Transverse colon (tissue), 4 donors: ENCODE data around the gene DEK. TPM values are rescaled to one million over a fixed set of nuclear protein-coding genes. Genes with fewer than 3 reads are reported as not detected.
A peak's percentile ranks its signal among the peaks of the same experiment; 100 is the strongest.

ENCODE experiments used
- DNase-seq: peaks from one replicate; pipeline ENCODE4 v3.0.0-alpha.2; 2019
- H3K27ac ChIP-seq, 4 donors: fragments of 200-600 bp; sonication (generic); 2 replicates each; pipeline ENCODE4 v1.5.1; 2016 to 2018; ENCODE audit warnings: inconsistent platforms in 4 of 4
- H3K27me3 ChIP-seq: fragments of 200-600 bp; sonication (generic); 2 replicates; pipeline ENCODE4 v1.5.1; 2017; ENCODE audit warnings: inconsistent platforms
- H3K36me3 ChIP-seq, 4 donors: fragments of 200-600 bp; sonication (generic); 2 replicates each; pipeline ENCODE4 v1.5.1; 2017 to 2019; ENCODE audit warnings: inconsistent platforms in 4 of 4
- H3K4me1 ChIP-seq, 4 donors: fragments of 200-600 bp; sonication (generic); 2 replicates each; pipeline ENCODE4 v1.5.1; 2017 to 2020; ENCODE audit warnings: inconsistent platforms in 4 of 4
- H3K4me3 ChIP-seq, 4 donors: fragments of 200-600 bp; sonication (generic); 1 replicate in 1 of 4; 2 replicates in 3 of 4; pipeline versions ENCODE4 v1.5.1 to v1.6.1; 2017 to 2019; ENCODE audit warnings: inconsistent platforms in 4 of 4
- H3K9me3 ChIP-seq, 2 donors: fragments of 200-600 bp; sonication (generic); 2 replicates each; pipeline ENCODE4 v1.5.1; 2017 to 2019; ENCODE audit warnings: inconsistent platforms in 2 of 2
- CTCF ChIP-seq, 5 experiments: fragments of 200-600 bp in 3 of 5; fragments of 450-650 bp in 2 of 5; sonication (generic) in 3 of 5; IDR thresholded peaks; 1 replicate in 2 of 5; 2 replicates in 3 of 5; pipeline ENCODE4 v1.5.1; 2016 to 2017; ENCODE audit warnings: antibody characterized with exemption in 5 of 5, inconsistent platforms in 3 of 5, mild to moderate bottlenecking in 2 of 5, moderate library complexity in 1 of 5
- EP300 ChIP-seq: sonication (generic); formaldehyde crosslinking; IDR thresholded peaks from one replicate; pipeline ENCODE4 v1.6.1; 2017; ENCODE audit warnings: antibody characterized with exemption, low read depth
- POLR2A ChIP-seq: fragments of 450-650 bp; IDR thresholded peaks from one replicate; pipeline ENCODE4 v1.6.1; 2016; ENCODE audit warnings: antibody characterized with exemption, mild to moderate bottlenecking, moderate library complexity
- POLR2AphosphoS5 ChIP-seq, 3 donors: sonication (generic); formaldehyde crosslinking; IDR thresholded peaks; one replicate each; pipeline ENCODE4 v1.6.1; 2016; ENCODE audit warnings: antibody characterized with exemption in 3 of 3
- WGBS, 2 donors: methylation state at CpG; one replicate each; pipeline ENCODE4 v1.1.5; 2018; ENCODE audit warnings: low coverage in 1 of 2; 5-methylcytosine and 5-hydroxymethylcytosine counted together
- in situ Hi-C, 4 donors: fragments of 200-750 bp; cut with MboI; loops; one replicate each; pipeline versions ENCODE4 v1.15.0 to v1.15.1; 2017; ENCODE audit warnings: low sequenced_read_pairs in 3 of 4, low pct_ligation_motif_present in 1 of 4, low pct_unique_long_range_greater_than_20kb in 1 of 4
- intact Hi-C: fragments of 100-400 bp; cut with DNase I; formaldehyde crosslinking; loops from one replicate; pipeline ENCODE4 v1.15.1; 2023; ENCODE audit warnings: low total_unique reads
- total RNA-seq, 4 donors: library from RNA; depleted of rRNA; stranded (reverse); fragments of >200 nt; gene quantifications; one replicate each; pipeline ENCODE4 v1.1.0, GENCODE V29; 2016

Gene DEK
- total RNA-seq, 4 donors from 2014 or later = 96.9 to 175 (median 111) TPM

- 74 to 77% methylated on average over 1 to 6 of the region's 6 CpGs for WGBS, 2 donors
- H3K4me1 ChIP-seq = peaks cover 1 to 6% (median 5%) of the 10 kb centered on the region in 4 donors
- no peak overlapping the region for H3K27ac ChIP-seq
- no peaks in the 10 kb centered on the region for H3K9me3 ChIP-seq
- DNase-seq = no peak
- peaks cover 0 to 47% (median 19%) of the 10 kb centered on the region in 4 donors for H3K36me3 ChIP-seq
- in situ Hi-C loops = no loop called here
- TF ChIP-seq POLR2AphosphoS5 (IDR thresholded peaks at IDR 0.05) = no peak
- TF ChIP-seq EP300 = no peak
- TF ChIP-seq CTCF (IDR thresholded peaks at IDR 0.05) = no peak
- no peak for TF ChIP-seq POLR2A
- intact Hi-C loops = no loop called here
- H3K4me3 ChIP-seq = no peak overlapping the region
- no peaks in the 10 kb centered on the region for H3K27me3 ChIP-seq
Measured at GRCh38 chr6:18254793-18255192, 9.5 kb downstream of the DEK start.

DNA sequence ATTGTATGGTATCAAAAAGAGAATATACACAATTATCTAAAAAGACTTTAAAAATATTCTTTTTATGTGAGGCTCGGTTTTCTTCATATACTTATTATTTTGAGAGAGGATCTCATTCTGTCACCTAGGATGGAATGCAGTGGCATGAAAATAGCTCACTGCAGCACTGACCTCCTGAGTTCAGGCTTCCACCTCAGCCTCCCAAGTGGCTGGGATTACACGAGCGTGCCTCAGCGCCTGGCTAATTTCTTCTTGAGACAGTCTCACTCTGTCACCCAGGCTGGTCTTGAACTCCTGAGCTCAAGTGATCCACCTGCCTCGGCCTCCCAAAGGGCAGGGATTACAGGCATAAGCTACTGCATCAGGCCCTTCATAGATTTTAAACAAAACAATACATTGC lies 10.7 kb downstream of the DEK start:
- intact Hi-C loops = no loop called here
- in situ Hi-C loops = no loop called here
- peaks cover 0 to 51% (median 23%) of the 10 kb centered on the region in 4 donors for H3K36me3 ChIP-seq

GRCh38 chr6:18249271-18249670 lies 15.1 kb downstream of the DEK start:
- Histone ChIP-seq H3K4me1 (peaks cover 0 to 22% (median 9%) of the 10 kb centered on the region in 4 donors), H3K4me3 (no peak overlapping the region), H3K27ac (no peak overlapping the region), H3K9me3 (no peaks in the 10 kb centered on the region), H3K27me3 (no peaks in the 10 kb centered on the region), H3K36me3 (peaks cover 0 to 22% (median 9%) of the 10 kb centered on the region in 4 donors)
- intact Hi-C loops (no loop called here), in situ Hi-C loops (no loop called here)
- TF ChIP-seq POLR2A = no peak
- no peak for TF ChIP-seq EP300
- WGBS, 2 donors = 85 to 90% methylated on average over 4 of the region's 4 CpGs
- no peak for DNase-seq

More for the DNA sequence above, 10.7 kb downstream of the DEK start:
- WGBS, 2 donors = 79 to 95% methylated on average over 4 to 5 of the region's 5 CpGs
- Histone ChIP-seq H3K4me1 (peaks cover 0 to 4% (median under 1%) of the 10 kb centered on the region in 4 donors), H3K4me3 (no peak overlapping the region), H3K9me3 (no peaks in the 10 kb centered on the region), H3K27me3 (no peaks in the 10 kb centered on the region), H3K27ac (no peak overlapping the region)
- TF ChIP-seq CTCF (IDR thresholded peaks at IDR 0.05) (no peak), POLR2AphosphoS5 (IDR thresholded peaks at IDR 0.05) (no peak), POLR2A (no peak), EP300 (no peak)
- no peak for DNase-seq

GRCh38 chr6:18248698-18249097 lies 15.6 kb downstream of the DEK start:
- WGBS, 2 donors = 73 to 93% methylated on average over 2 of the region's 2 CpGs
- H3K27me3 ChIP-seq = no peaks in the 10 kb centered on the region
- no peak overlapping the region for H3K4me3 ChIP-seq
- peaks cover 0 to 21% (median 9%) of the 10 kb centered on the region in 4 donors for H3K36me3 ChIP-seq
- no peak for DNase-seq
- no peaks in the 10 kb centered on the region for H3K9me3 ChIP-seq
- H3K4me1 ChIP-seq = peaks cover 0 to 22% (median 9%) of the 10 kb centered on the region in 4 donors
- in situ Hi-C loops = no loop called here
- H3K27ac ChIP-seq = no peak overlapping the region
- no peak for TF ChIP-seq CTCF (IDR thresholded peaks at IDR 0.05)
- no peak for TF ChIP-seq POLR2A
- no peak for TF ChIP-seq POLR2AphosphoS5 (IDR thresholded peaks at IDR 0.05)
- no peak for TF ChIP-seq EP300
- intact Hi-C loops = no loop called here

DNA sequence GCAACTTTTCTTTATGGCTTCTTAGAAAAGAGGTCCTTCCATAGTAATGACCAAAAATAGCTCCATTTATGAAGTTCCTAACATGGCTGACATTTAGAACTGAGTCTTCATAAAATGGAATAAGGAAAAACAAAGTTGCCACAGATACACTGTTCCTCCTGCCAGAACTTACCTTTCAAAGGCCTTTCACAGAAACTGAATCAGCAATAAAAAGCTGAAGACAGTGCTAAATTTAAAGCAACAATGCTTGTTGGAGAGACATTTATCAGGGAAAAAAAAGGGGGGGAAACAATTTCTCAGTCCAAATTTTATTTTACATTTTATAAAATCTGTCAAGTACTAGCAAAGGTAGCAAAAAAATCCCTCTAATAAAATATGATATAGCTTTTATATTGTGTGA lies 17.3 kb downstream of the DEK start:
- intact Hi-C loops (no loop called here), in situ Hi-C loops (no loop called here)
- Histone ChIP-seq H3K27me3 (no peaks in the 10 kb centered on the region), H3K4me1 (peaks cover 0 to 30% (median 9%) of the 10 kb centered on the region in 4 donors), H3K9me3 (no peaks in the 10 kb centered on the region), H3K36me3 (peaks cover 0 to 17% (median 6%) of the 10 kb centered on the region in 4 donors), H3K4me3 (no peak overlapping the region), H3K27ac (peak overlapping the region in 3 of 4 donors; percentile 2 to 43 (median 7))
- no peak for DNase-seq
- TF ChIP-seq CTCF (IDR thresholded peaks at IDR 0.05) (no peak), POLR2AphosphoS5 (IDR thresholded peaks at IDR 0.05) (no peak), EP300 (no peak), POLR2A (no peak)
